Bronchial epithelial cell (primary cell): ENCODE data around the gene PLA2G4E. TPM values are rescaled to one million over a fixed set of nuclear protein-coding genes. Genes with fewer than 3 reads are reported as not detected.

Source experiments
- DNase-seq: peaks from one replicate; pipeline ENCODE4 v3.0.0-alpha.2; 2010; ENCODE audit warnings: low read depth
- FAIRE-seq: peaks from 2 replicates; lab custom pipeline; 2011; peaks lifted over from hg19 to GRCh38; lab: Jason Lieb, UNC
- H3K27me3 ChIP-seq: 2 replicates; pipeline ENCODE4 v1.5.1; 2011; ENCODE audit warnings: low read length; ENCODE audit not compliant: control insufficient read depth, insufficient read depth
- H3K36me3 ChIP-seq: 2 replicates; pipeline ENCODE4 v1.5.1; 2011; ENCODE audit warnings: low read length; ENCODE audit not compliant: control insufficient read depth, insufficient read depth
- H3K4me3 ChIP-seq: 2 replicates; pipeline ENCODE4 v1.5.1; 2011; ENCODE audit warnings: mild to moderate bottlenecking, low read depth, low read length, control low read depth
- CTCF ChIP-seq: IDR thresholded peaks from 2 replicates; pipeline ENCODE4 v1.5.1; 2011; ENCODE audit warnings: mild to moderate bottlenecking, moderate library complexity, low read length, control low read depth, inconsistent platforms; ENCODE audit not compliant: insufficient read depth, severe bottlenecking
- total RNA-seq: library from RNA; depleted of rRNA; stranded (reverse); fragments of >200 nt; gene quantifications from 2 replicates; pipeline ENCODE4 v1.2.1, GENCODE V29; 2014

Gene PLA2G4E
- total RNA-seq, 1 donor from 2014 or later: under 0.01 TPM

GRCh38 chr15:41940441-41940857 lies 80.4 kb downstream of the PLA2G4E start:
- peak; percentile 28 for FAIRE-seq
- H3K36me3 ChIP-seq: peaks cover 10% of the 10 kb centered on the region
- DNase-seq: peak; percentile 98
- TF ChIP-seq CTCF: no peak
- H3K4me3 ChIP-seq: no peak overlapping the region
- no peaks in the 10 kb centered on the region for H3K27me3 ChIP-seq

- peaks cover 10% of the 10 kb centered on the region for H3K36me3 ChIP-seq
- FAIRE-seq: no peak
- H3K4me3 ChIP-seq: no peak overlapping the region
- no peak for DNase-seq
- no peak for TF ChIP-seq CTCF
- no peaks in the 10 kb centered on the region for H3K27me3 ChIP-seq
These were observed 80.9 kb downstream of the PLA2G4E start for GRCh38 chr15:41939986-41940385.

- Histone ChIP-seq H3K27me3 (no peaks in the 10 kb centered on the region), H3K4me3 (no peak overlapping the region), H3K36me3 (peaks cover 8% of the 10 kb centered on the region)
- TF ChIP-seq CTCF: no peak
- no peak for DNase-seq
- FAIRE-seq: no peak
These were observed 83.3 kb downstream of the PLA2G4E start for GRCh38 chr15:41937568-41937923.

- FAIRE-seq: no peak
- TF ChIP-seq CTCF: no peak
These were observed 83.9 kb downstream of the PLA2G4E start for GRCh38 chr15:41936649-41937567.

GRCh38 chr15:41936155-41936554 lies 84.7 kb downstream of the PLA2G4E start:
- TF ChIP-seq CTCF: no peak
- DNase-seq (no peak), FAIRE-seq (no peak)
- H3K4me3 ChIP-seq: no peak overlapping the region
- peaks cover 2% of the 10 kb centered on the region for H3K36me3 ChIP-seq
- no peaks in the 10 kb centered on the region for H3K27me3 ChIP-seq

More at GRCh38 chr15:41936649-41937567, 83.9 kb downstream of the PLA2G4E start:
- Histone ChIP-seq H3K36me3 (peaks cover 5% of the 10 kb centered on the region), H3K27me3 (no peaks in the 10 kb centered on the region), H3K4me3 (no peak overlapping the region)
- no peak for DNase-seq
